ENCODE data around the gene FBRSL1.

Gene FBRSL1

GRCh38 chr12:132513458-132514135, 23.6 kb downstream of the FBRSL1 start:
- in situ Hi-C loops (cut with MboI; ENCODE audit: low sequenced_read_pairs, unreplicated experiment) = loop anchor here (5.0 kb wide), 1 partner anchor 96 kb away; no protein-coding TSS in a partner anchor
- DNase-seq (ENCODE audit: low spot score) = no peak
- no peak for TF ChIP-seq CTCF (IDR thresholded peaks at IDR 0.05; ENCODE audit: borderline replicate concordance, control extremely low read depth, extremely low read depth, insufficient read depth, missing control alignments)

- no peak for TF ChIP-seq CTCF (IDR thresholded peaks at IDR 0.05; ENCODE audit: borderline replicate concordance, control extremely low read depth, extremely low read depth, insufficient read depth, missing control alignments)
- in situ Hi-C loops (cut with MboI; ENCODE audit: low sequenced_read_pairs, unreplicated experiment) = loop anchor here (5.0 kb wide), 1 partner anchor 97 kb away; no protein-coding TSS in a partner anchor
- no peak for DNase-seq (ENCODE audit: low spot score)
These were observed 24.4 kb downstream of the FBRSL1 start for GRCh38 chr12:132514216-132514820.

GRCh38 chr12:132514838-132515237, 24.9 kb downstream of the FBRSL1 start:
- TF ChIP-seq CTCF (IDR thresholded peaks at IDR 0.05; ENCODE audit: borderline replicate concordance, control extremely low read depth, extremely low read depth, insufficient read depth, missing control alignments) = no peak
- DNase-seq (ENCODE audit: low spot score) = no peak
- in situ Hi-C loops (cut with MboI; ENCODE audit: low sequenced_read_pairs, unreplicated experiment) = loop anchor here (5.0 kb wide), 1 partner anchor 98 kb away; no protein-coding TSS in a partner anchor

- TF ChIP-seq CTCF (IDR thresholded peaks at IDR 0.05; ENCODE audit: borderline replicate concordance, control extremely low read depth, extremely low read depth, insufficient read depth, missing control alignments) = no peak
These were observed 26.4 kb downstream of the FBRSL1 start for GRCh38 chr12:132516095-132517012.

GRCh38 chr12:132517013-132517739, 27.2 kb downstream of the FBRSL1 start:
- TF ChIP-seq CTCF (IDR thresholded peaks at IDR 0.05; ENCODE audit: borderline replicate concordance, control extremely low read depth, extremely low read depth, insufficient read depth, missing control alignments) = no peak
- in situ Hi-C loops (cut with MboI; ENCODE audit: low sequenced_read_pairs, unreplicated experiment) = no loop called here
- no peak for DNase-seq (ENCODE audit: low spot score)

More at GRCh38 chr12:132516095-132517012, 26.4 kb downstream of the FBRSL1 start:
- in situ Hi-C loops (cut with MboI; ENCODE audit: low sequenced_read_pairs, unreplicated experiment) = no loop called here
- DNase-seq (ENCODE audit: low spot score) = no peak

- in situ Hi-C loops (cut with MboI; ENCODE audit: low sequenced_read_pairs, unreplicated experiment) = no loop called here
- no peak for TF ChIP-seq CTCF (IDR thresholded peaks at IDR 0.05; ENCODE audit: borderline replicate concordance, control extremely low read depth, extremely low read depth, insufficient read depth, missing control alignments)
- DNase-seq (ENCODE audit: low spot score) = no peak
These were observed 27.8 kb downstream of the FBRSL1 start for GRCh38 chr12:132517740-132518100.
